ENCODE measurements around the gene SOAT2.

DNA sequence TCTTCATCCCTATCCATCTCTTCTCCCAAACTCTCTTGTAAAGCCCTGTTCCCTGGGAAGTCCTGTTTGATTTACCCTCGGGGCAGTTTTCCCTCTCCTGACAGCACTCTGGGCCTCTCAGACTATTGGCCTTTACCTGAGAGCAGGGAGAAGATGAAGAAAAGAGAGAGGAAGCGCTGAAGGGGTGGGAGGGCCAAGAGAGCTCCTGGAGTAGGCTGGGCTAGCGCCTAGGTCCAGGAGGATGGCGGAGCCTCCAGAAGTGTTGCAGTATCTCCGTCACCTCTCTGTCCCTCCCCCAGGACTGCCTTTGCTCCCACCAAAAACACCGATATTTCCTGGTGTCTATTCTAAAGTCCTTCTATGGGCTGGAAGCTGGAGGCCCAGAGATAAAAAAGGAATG, 11.5 kb upstream of the SOAT2 start:
- TF ChIP-seq, protein P1, sequence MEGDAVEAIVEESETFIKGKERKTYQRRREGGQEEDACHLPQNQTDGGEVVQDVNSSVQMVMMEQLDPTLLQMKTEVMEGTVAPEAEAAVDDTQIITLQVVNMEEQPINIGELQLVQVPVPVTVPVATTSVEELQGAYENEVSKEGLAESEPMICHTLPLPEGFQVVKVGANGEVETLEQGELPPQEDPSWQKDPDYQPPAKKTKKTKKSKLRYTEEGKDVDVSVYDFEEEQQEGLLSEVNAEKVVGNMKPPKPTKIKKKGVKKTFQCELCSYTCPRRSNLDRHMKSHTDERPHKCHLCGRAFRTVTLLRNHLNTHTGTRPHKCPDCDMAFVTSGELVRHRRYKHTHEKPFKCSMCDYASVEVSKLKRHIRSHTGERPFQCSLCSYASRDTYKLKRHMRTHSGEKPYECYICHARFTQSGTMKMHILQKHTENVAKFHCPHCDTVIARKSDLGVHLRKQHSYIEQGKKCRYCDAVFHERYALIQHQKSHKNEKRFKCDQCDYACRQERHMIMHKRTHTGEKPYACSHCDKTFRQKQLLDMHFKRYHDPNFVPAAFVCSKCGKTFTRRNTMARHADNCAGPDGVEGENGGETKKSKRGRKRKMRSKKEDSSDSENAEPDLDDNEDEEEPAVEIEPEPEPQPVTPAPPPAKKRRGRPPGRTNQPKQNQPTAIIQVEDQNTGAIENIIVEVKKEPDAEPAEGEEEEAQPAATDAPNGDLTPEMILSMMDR (IDR thresholded peaks at IDR 0.05; ENCODE audit: low read depth, low read length) = no peak
- no peak for TF ChIP-seq POLR2A (IDR thresholded peaks at IDR 0.05; ENCODE audit: extremely low read depth, insufficient read length)
- TF ChIP-seq MYC (IDR thresholded peaks at IDR 0.05; ENCODE audit: low read depth, low read length) = no peak
